GM23248 (cell line): ENCODE results near the gene ELL2.

Experiments used
- EZH2 ChIP-seq: fragments of 200-600 bp; sonication (generic); IDR thresholded peaks from 2 replicates; pipeline ENCODE4 v1.6.1; 2018; ENCODE audit warnings: antibody characterized with exemption, mild to moderate bottlenecking; ENCODE audit not compliant: insufficient read depth, poor library complexity, severe bottlenecking
- EZH2phosphoT487 ChIP-seq: fragments of 200-600 bp; sonication (generic); IDR thresholded peaks from 2 replicates; pipeline ENCODE4 v1.6.1; 2018; ENCODE audit warnings: antibody characterized with exemption, moderate library complexity, mild to moderate bottlenecking, low read depth; ENCODE audit not compliant: insufficient read depth

GRCh38 chr5:95870105-95870672, 91.5 kb downstream of the ELL2 start:
- TF ChIP-seq EZH2, result no peak
- TF ChIP-seq EZH2phosphoT487, result no peak
